Astrocyte of the spinal cord (primary cell): ENCODE results near the gene FBLN2.
A peak's percentile ranks its signal among the peaks of the same experiment; 100 is the strongest.

Experiments used
- DNase-seq: peaks from one replicate; pipeline ENCODE4 v3.0.0; 2011; ENCODE audit warnings: low read depth, low spot score
- H3K4me3 ChIP-seq: 2 replicates; pipeline ENCODE4 v1.5.1; 2011; ENCODE audit warnings: low read depth, mild to moderate bottlenecking, low read length, moderate library complexity
- in situ Hi-C: cut with HindIII; loops from 2 replicates; pipeline ENCODE4 v1.10.0; 2017; ENCODE audit warnings: low sequenced_read_pairs
- TF ChIP-seq, protein P1 (sequence below): IDR thresholded peaks from 2 replicates; pipeline ENCODE4 v1.5.1; 2012; ENCODE audit warnings: low read depth, mild to moderate bottlenecking, low read length, inconsistent platforms

FBLN2 gene

DNA sequence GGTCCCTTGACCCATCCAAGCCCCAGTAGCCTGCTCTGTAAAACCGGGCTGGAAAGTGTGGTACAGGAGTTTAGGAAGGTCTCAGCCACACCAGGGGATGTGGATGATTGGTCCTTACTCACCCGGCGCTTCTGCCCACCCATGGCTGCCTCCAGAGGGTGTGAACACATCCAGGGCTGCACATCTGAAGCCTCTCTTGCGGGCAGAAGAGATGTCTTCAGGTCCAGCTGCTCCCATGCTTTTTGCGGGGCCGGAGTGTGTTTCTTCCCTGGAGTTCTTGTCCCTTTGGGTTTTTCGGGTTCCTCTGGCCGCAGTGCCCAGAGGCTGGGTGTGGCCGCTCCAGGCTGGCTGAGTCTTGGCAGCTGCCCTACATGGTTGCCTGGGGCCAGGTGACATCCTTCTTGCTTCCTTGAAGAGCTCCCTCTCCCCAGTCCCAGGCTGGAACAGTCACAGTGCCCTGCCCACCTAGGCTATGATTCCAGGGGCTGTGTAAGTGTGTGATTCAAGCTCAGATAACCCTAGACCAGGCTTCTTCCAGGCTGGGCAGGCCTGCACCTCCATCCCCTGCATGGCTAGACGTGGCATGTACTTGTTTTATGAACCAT is 34.9 kb upstream of the FBLN2 start:
- TF ChIP-seq, protein P1, sequence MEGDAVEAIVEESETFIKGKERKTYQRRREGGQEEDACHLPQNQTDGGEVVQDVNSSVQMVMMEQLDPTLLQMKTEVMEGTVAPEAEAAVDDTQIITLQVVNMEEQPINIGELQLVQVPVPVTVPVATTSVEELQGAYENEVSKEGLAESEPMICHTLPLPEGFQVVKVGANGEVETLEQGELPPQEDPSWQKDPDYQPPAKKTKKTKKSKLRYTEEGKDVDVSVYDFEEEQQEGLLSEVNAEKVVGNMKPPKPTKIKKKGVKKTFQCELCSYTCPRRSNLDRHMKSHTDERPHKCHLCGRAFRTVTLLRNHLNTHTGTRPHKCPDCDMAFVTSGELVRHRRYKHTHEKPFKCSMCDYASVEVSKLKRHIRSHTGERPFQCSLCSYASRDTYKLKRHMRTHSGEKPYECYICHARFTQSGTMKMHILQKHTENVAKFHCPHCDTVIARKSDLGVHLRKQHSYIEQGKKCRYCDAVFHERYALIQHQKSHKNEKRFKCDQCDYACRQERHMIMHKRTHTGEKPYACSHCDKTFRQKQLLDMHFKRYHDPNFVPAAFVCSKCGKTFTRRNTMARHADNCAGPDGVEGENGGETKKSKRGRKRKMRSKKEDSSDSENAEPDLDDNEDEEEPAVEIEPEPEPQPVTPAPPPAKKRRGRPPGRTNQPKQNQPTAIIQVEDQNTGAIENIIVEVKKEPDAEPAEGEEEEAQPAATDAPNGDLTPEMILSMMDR: no peak
- no peak overlapping the region for H3K4me3 ChIP-seq
- in situ Hi-C loops: no loop called here
- DNase-seq: no peak

GRCh38 chr3:13514639-13515435 is 34.1 kb upstream of the FBLN2 start:
- no peak for DNase-seq
- H3K4me3 ChIP-seq: no peak overlapping the region
- in situ Hi-C loops: no loop called here
- TF ChIP-seq, protein P1: no peak

DNA sequence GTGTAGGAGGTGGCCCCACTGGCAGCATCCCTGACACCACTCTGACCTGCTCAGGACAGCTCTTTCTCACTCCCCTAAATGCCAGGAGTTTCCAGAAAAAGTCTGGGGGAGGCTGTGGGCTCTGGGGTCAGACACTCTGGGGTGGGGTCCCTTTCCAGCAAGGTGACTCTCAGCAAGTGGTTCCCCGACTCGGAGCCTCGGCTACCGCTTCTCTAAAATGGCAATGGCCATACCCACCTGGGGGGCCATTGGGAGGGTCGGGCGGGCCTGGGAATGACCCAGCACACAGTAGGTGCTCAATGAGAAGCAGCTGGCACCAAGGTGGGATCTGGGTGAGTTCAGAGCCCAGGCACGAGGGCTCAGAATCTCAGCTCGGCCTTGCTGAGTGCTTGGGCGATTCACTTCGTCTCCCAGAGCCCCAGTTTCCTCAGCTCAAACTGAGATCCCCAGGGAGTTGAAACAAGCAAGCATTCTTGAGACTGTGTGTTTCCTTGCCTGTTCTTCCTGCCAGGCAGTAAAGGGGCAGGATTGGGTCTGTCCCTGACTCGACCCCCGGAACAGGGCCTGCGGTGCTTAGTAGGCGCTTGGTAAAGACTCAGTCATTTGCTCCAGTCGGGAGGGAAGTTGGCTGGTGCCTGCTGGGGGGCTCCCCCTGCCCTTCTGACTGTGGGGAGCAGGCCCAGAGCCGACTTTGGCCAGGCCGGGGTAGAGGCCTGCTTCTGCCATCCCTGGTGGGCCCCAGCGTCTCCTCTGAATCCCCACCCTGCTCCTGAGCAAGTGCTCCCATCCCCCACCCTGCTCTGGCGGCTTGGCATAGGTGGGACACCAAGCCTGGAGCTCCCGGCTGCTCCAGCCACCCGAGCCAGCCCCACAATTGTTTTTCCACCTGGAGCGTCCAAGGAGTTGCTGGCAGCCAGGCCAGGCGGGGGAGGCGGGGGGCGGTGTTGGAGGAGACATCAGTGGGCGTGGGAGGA is 32.9 kb upstream of the FBLN2 start:
- in situ Hi-C loops: no loop called here
- TF ChIP-seq, protein P1: no peak
- no peak overlapping the region for H3K4me3 ChIP-seq
- DNase-seq: no peak

GRCh38 chr3:13516760-13517135 is 32.2 kb upstream of the FBLN2 start:
- DNase-seq: no peak
- TF ChIP-seq, protein P1: no peak
- H3K4me3 ChIP-seq: no peak overlapping the region
- in situ Hi-C loops: no loop called here

DNA sequence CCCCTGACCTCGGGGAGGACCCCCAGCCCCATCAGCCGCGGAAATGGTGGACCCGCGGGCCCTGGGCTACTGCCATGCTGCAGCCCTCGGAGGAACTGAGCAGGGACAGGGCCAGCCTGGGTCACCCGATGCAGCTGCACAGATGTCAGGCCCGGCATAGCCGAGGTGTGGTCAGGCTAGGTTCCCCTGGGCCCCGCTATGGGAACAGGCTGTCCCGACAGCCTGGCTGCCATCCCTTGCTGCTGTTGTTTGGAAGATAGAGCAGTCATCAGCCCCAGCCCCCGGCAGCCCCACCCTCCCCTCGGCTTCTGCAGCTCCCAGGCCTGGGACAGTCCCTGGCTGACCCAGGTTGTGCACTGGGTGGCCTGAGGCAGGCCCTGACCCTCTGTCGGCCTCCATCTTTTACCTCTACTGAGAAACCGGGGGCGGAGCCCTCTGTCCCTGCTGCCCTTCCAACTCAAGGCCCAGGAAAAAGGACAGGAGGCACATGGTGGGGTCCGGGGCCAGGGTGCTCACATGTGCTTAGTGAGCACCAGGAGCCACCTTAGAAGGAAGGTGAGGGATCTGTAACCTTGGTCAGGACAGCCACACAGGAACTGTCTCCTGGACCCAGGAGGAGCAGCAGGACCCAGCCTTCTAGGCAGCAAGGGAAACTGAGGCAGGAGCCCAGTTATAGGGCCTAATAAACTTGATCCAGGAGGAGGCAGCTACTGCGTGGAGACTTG is 31.5 kb upstream of the FBLN2 start:
- no peak overlapping the region for H3K4me3 ChIP-seq
- in situ Hi-C loops: no loop called here
- no peak for DNase-seq
- TF ChIP-seq, protein P1: no peak

DNA sequence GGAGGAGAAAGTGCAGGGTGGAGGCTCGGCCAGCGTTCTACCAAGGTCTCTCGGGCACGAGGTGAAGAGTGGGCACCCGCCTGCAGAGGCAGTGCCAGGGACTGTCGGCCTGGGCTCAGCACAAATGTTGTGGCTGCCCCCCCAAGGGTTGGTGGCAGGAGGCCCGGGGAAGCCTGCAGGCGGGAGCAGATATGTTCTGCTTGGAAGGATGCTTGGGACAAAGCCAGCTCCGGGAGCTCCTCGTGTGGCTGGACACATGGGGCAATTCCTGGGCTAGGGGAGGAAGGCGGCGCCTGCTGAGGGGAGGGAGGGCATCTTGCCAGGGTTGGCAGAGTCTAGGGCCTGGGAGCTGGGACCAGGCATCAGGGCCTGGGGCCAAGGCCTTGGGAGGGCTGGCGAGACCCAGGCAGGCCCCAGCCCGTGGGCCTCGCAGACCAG is 30.4 kb upstream of the FBLN2 start:
- TF ChIP-seq, protein P1: no peak
- DNase-seq: peak; percentile 39
- no peak overlapping the region for H3K4me3 ChIP-seq
- in situ Hi-C loops: no loop called here
